GM12864 (cell line): Measurements from ENCODE around the gene IKZF4.

ENCODE experiments used
- DNase-seq: peaks from one replicate; pipeline ENCODE4 v3.0.0-alpha.2; 2011; ENCODE audit warnings: low read depth
- H3K4me3 ChIP-seq: 2 replicates; pipeline ENCODE4 v1.5.1; 2011; ENCODE audit warnings: mild to moderate bottlenecking, low read depth, low read length, control low read depth
- CTCF ChIP-seq: IDR thresholded peaks from 2 replicates; pipeline ENCODE4 v1.5.1; 2011; ENCODE audit warnings: low read depth, mild to moderate bottlenecking, moderate library complexity, low read length, control low read depth, inconsistent platforms; ENCODE audit errors: missing control alignments

Gene IKZF4

DNA sequence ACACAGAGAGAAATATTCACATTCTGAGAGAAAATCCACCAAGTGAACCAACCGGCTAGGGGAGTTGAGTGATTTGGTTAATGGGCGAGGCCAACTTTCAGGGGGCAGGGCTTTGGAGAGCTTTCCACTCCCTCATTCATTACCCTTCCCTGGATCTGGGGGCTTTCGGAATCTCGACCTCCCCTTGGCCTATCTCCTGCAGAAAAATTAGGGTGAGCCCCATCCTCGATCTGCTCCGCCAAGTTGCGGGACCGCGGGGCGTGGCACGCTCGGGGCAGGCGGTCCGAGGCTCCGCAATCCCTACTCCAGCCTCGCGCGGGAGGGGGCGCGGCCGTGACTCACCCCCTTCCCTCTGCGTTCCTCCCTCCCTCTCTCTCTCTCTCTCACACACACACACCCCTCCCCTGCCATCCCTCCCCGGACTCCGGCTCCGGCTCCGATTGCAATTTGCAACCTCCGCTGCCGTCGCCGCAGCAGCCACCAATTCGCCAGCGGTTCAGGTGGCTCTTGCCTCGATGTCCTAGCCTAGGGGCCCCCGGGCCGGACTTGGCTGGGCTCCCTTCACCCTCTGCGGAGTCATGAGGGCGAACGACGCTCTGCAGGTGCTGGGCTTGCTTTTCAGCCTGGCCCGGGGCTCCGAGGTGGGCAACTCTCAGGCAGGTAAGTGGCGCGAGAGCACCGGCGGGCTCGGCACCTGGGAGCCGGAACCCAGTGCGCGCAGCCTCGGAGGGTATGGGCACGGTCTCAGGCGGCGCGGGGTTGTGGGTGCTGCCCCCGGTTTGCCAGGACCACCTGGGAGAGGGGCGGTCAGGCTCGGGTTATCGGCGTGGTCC, 59.1 kb downstream of the IKZF4 start, which contains the start of gene ERBB3:
TSS of gene ERBB3 (plus strand) at position 443 of the 833 bp plus-strand sequence. CDS start at position 579, 136 bp downstream.
- TF ChIP-seq CTCF = no peak
- peak within 1 kb of the TSS; percentile 52 for H3K4me3 ChIP-seq
- DNase-seq = no peak

- H3K4me3 ChIP-seq = no peak overlapping the region
- DNase-seq = no peak
- no peak for TF ChIP-seq CTCF
Observed at GRCh38 chr12:56080556-56081138, 59.8 kb downstream of the IKZF4 start.

DNA sequence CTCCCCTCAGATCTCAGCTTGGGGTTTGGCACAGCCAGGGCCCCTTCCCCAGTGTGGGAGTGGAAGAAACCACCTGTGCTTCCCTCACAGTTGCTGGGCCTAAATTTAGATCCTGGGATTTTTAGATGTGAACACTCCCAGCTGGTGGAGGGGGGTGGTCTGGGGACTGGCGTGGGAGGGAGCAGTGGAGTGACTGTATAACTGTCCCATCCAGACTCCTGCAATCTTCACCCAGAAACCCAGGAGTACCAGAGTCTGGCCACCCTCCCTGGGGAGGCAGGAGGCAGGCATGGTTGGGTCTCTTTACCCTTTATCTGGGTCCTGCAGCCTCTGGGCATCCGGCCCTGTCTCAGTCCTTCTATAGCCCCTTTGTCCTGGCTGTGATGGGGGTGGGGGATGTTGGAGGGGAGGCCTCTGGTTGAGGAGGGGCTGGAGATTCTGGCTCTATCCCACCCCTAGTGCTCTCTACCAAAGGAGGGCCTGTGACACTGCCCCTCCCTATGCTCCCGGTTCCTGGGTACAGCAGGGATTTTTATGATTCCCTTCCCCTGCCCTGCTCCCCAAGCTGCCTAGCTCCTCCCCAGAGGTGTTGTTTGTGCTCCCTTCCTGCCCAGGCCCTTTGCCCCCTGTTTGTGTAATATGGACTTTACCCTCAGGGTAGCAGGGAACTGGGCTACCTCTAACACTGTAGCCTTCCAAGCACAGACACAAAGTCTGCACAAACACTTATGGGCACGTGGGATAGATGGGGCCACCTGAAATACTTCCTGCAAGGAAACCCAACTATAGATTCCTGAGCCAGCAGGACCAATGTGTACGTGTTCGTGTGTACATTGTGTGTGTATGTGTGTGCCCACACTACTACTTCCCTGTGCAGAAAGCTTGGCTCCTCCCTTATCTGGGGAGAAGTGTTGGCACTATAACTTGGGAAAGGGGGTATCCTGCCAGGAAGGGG, 60.8 kb downstream of the IKZF4 start:
- H3K4me3 ChIP-seq = no peak overlapping the region
- no peak for TF ChIP-seq CTCF
- no peak for DNase-seq

GRCh38 chr12:56082382-56082781, 61.5 kb downstream of the IKZF4 start:
- no peak overlapping the region for H3K4me3 ChIP-seq
- no peak for DNase-seq
- TF ChIP-seq CTCF = no peak

- DNase-seq = no peak
- TF ChIP-seq CTCF = no peak
- no peak overlapping the region for H3K4me3 ChIP-seq
Observed at GRCh38 chr12:56082967-56083366, 62.1 kb downstream of the IKZF4 start.

GRCh38 chr12:56084958-56085543, 64.2 kb downstream of the IKZF4 start:
- no peak for DNase-seq
- TF ChIP-seq CTCF = peak; percentile 52
- H3K4me3 ChIP-seq = no peak overlapping the region
